Smooth muscle cell (in vitro differentiated cells): Measurements from ENCODE around the gene FMNL3. TPM values are rescaled to one million over a fixed set of nuclear protein-coding genes. Genes with fewer than 3 reads are reported as not detected.

Experiments used
- DNase-seq: peaks from one replicate; lab custom pipeline; 2025; ENCODE audit not compliant: unreplicated experiment; lab: John Stamatoyannopoulos, UW
- H2AFZ ChIP-seq: fragments of 200-600 bp; sonication (generic); 2 replicates; pipeline ENCODE4 v1.6.0; 2016; ENCODE audit warnings: antibody characterized with exemption, low read depth, mild to moderate bottlenecking
- H3F3A ChIP-seq: fragments of 200-600 bp; sonication (generic); 2 replicates; pipeline ENCODE4 v1.6.0; 2017; ENCODE audit warnings: antibody characterized with exemption, low read depth
- H3K27ac ChIP-seq: fragments of 200-600 bp; sonication (generic); 2 replicates; pipeline ENCODE4 v1.5.1; 2016; ENCODE audit warnings: low read depth, mild to moderate bottlenecking
- H3K27me3 ChIP-seq: fragments of 200-600 bp; sonication (generic); 2 replicates; pipeline ENCODE4 v1.6.1; 2016; ENCODE audit warnings: low read depth, mild to moderate bottlenecking
- H3K36me3 ChIP-seq: fragments of 200-600 bp; sonication (generic); 2 replicates; pipeline ENCODE4 v1.5.1; 2016; ENCODE audit warnings: low read depth
- H3K4me1 ChIP-seq: fragments of 200-600 bp; sonication (generic); 2 replicates; pipeline ENCODE4 v1.5.1; 2016; ENCODE audit warnings: low read depth
- H3K4me2 ChIP-seq: fragments of 200-600 bp; sonication (generic); 2 replicates; pipeline ENCODE4 v1.6.0; 2016; ENCODE audit warnings: mild to moderate bottlenecking
- H3K4me3 ChIP-seq: fragments of 200-600 bp; sonication (generic); 2 replicates; pipeline ENCODE4 v1.5.1; 2016; ENCODE audit warnings: mild to moderate bottlenecking
- H3K79me2 ChIP-seq: fragments of 200-600 bp; sonication (generic); 2 replicates; pipeline ENCODE4 v1.6.0; 2016; ENCODE audit warnings: low read depth, mild to moderate bottlenecking
- H3K9ac ChIP-seq: fragments of 200-600 bp; sonication (generic); 2 replicates; pipeline ENCODE4 v1.6.0; 2016; ENCODE audit warnings: low read depth
- H3K9me3 ChIP-seq: fragments of 200-600 bp; sonication (generic); replicated peaks from 2 replicates; pipeline ENCODE4 v1.5.1; 2016; ENCODE audit warnings: low read depth
- H4K20me1 ChIP-seq: fragments of 200-600 bp; sonication (generic); 2 replicates; pipeline ENCODE4 v1.6.0; 2016; ENCODE audit warnings: low read depth
- WGBS: methylation state at CpG from one replicate; pipeline ENCODE4 v1.1.7; 2016; ENCODE audit warnings: low lambda C conversion rate; 5-methylcytosine and 5-hydroxymethylcytosine counted together
- polyA plus RNA-seq: library from polyadenylated mRNA; unstranded; fragments of >200 nt; fragmentation: Nextera tagmentation; extraction: Ambion mirVana; gene quantifications from 2 replicates; pipeline ENCODE4 v1.2.1, GENCODE V29; 2016
- total RNA-seq: library from RNA; depleted of rRNA; stranded (reverse); fragments of >200 nt; gene quantifications from 2 replicates; pipeline ENCODE4 v1.2.3, GENCODE V29; 2014
- TF ChIP-seq, protein P1 (sequence below): fragments of 200-600 bp; sonication (generic); IDR thresholded peaks from 2 replicates; pipeline ENCODE4 v1.5.1; 2017; ENCODE audit warnings: borderline replicate concordance, mild to moderate bottlenecking, antibody characterized with exemption; ENCODE audit not compliant: insufficient read depth, poor library complexity, severe bottlenecking

FMNL3 gene
- total and polyA plus RNA-seq, 2 experiments from 2014 or later: 18.3 to 21.7 TPM

DNA sequence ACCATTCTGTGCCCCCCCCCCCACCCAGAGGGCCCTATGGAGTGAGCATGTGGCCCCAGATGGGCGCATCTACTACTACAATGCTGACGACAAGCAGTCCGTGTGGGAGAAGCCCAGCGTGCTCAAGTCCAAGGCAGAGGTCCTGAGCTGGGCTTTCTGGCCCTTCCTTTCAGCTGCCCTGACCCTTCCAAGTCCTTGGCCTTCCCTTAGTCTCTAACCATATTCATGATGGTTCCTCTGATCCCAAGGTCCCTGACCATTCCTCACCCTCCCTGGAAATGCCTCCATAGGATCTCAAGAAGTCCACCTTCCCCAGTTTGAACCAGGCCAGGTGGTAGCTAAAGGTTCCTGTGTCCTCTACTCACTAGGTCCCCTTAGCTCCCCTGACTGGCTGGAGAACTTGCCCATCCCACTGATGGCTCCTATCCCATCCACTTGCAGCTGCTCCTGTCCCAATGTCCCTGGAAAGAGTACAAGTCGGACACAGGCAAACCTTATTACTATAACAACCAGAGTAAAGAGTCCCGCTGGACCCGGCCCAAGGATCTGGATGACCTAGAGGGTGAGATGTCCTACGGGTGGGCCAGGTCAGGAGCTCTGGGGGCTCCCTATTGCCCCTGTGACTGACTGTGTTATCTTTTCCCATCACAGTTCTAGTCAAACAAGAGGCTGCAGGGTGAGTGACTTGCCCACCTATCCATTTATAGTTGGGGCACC lies 74.1 kb downstream of the FMNL3 start:
- Histone ChIP-seq H4K20me1 (peaks cover 9% of the 10 kb centered on the region), H3K4me3 (no peak overlapping the region), H3K9ac (no peak overlapping the region), H3K9me3 (no peaks in the 10 kb centered on the region), H2AFZ (no peak overlapping the region), H3K4me1 (no peaks in the 10 kb centered on the region), H3K27ac (no peak overlapping the region), H3K4me2 (no peak overlapping the region), H3F3A (peaks cover 3% of the 10 kb centered on the region), H3K27me3 (no peaks in the 10 kb centered on the region), H3K36me3 (no peaks in the 10 kb centered on the region), H3K79me2 (no peaks in the 10 kb centered on the region)
- 91% methylated on average over 8 of the region's 8 CpGs for WGBS
- TF ChIP-seq, protein P1, sequence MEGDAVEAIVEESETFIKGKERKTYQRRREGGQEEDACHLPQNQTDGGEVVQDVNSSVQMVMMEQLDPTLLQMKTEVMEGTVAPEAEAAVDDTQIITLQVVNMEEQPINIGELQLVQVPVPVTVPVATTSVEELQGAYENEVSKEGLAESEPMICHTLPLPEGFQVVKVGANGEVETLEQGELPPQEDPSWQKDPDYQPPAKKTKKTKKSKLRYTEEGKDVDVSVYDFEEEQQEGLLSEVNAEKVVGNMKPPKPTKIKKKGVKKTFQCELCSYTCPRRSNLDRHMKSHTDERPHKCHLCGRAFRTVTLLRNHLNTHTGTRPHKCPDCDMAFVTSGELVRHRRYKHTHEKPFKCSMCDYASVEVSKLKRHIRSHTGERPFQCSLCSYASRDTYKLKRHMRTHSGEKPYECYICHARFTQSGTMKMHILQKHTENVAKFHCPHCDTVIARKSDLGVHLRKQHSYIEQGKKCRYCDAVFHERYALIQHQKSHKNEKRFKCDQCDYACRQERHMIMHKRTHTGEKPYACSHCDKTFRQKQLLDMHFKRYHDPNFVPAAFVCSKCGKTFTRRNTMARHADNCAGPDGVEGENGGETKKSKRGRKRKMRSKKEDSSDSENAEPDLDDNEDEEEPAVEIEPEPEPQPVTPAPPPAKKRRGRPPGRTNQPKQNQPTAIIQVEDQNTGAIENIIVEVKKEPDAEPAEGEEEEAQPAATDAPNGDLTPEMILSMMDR: no peak
- DNase-seq: no peak

DNA sequence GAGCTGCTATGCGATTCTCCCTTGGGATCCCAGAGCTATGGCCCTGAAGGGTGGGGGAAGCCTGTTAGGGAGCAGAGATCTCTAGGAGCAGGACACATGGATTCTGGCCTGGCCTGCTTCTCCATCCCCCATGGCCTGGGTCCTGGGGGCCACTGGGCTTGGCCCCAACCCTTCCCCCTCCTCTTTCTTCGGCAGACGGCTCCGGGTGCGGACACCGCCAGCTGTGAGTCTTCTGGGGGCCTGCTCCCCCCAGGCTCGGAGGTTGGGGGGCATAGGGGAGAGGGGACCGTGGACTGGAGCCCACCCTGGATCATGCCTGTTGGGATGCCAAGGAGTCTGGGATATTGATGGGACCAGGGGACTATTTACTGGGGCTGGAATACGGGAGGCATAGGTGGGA lies 74.8 kb downstream of the FMNL3 start:
- Histone ChIP-seq H3K4me2 (no peak overlapping the region), H3K4me1 (no peaks in the 10 kb centered on the region), H4K20me1 (peaks cover 9% of the 10 kb centered on the region), H3K4me3 (no peak overlapping the region), H3K27me3 (no peaks in the 10 kb centered on the region), H3F3A (peaks cover 2% of the 10 kb centered on the region), H2AFZ (no peak overlapping the region), H3K9me3 (no peaks in the 10 kb centered on the region), H3K9ac (no peak overlapping the region), H3K36me3 (no peaks in the 10 kb centered on the region), H3K79me2 (no peaks in the 10 kb centered on the region), H3K27ac (no peak overlapping the region)
- 96% methylated on average over 9 of the region's 9 CpGs for WGBS
- no peak for DNase-seq
- TF ChIP-seq, protein P1: no peak

DNA sequence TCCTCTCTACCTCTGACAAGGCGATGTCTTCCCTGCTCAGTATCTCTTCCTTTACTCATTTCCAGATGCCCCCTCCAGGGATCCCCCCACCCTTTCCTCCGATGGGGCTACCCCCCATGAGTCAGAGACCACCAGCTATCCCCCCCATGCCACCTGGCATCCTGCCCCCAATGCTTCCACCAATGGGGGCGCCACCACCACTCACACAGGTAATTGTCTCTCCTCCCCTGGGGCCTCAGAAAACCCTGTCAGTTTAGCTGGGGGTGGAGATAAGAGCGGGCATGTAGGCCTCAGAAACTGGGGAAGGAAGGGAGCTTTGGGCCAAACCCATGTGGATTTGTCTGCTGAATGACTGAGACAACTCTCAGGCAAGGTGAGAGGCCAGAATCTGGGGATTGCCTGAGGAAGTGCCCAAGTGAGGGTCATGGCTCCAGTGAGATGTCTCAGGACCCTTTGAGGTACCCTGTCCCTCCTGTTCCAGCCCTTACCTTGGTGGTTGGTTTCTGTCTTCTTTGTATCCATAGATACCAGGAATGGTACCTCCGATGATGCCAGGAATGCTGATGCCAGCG lies 75.8 kb downstream of the FMNL3 start:
- H3K9me3 ChIP-seq: no peaks in the 10 kb centered on the region
- H4K20me1 ChIP-seq: peaks cover 9% of the 10 kb centered on the region
- no peak overlapping the region for H3K4me3 ChIP-seq
- peaks cover 4% of the 10 kb centered on the region for H3F3A ChIP-seq
- H3K9ac ChIP-seq: no peak overlapping the region
- H3K4me2 ChIP-seq: no peak overlapping the region
- no peaks in the 10 kb centered on the region for H3K4me1 ChIP-seq
- no peaks in the 10 kb centered on the region for H3K79me2 ChIP-seq
- no peaks in the 10 kb centered on the region for H3K36me3 ChIP-seq
- 93% methylated on average over 6 of the region's 6 CpGs for WGBS
- H3K27ac ChIP-seq: no peak overlapping the region
- TF ChIP-seq, protein P1: no peak
- H2AFZ ChIP-seq: no peak overlapping the region
- H3K27me3 ChIP-seq: no peaks in the 10 kb centered on the region
- no peak for DNase-seq
